ENCODE data around the gene BRSK2. TPM values are rescaled to one million over a fixed set of nuclear protein-coding genes. Genes with fewer than 3 reads are reported as not detected.

BRSK2 gene
- total and polyA plus RNA-seq, 2 experiments from 2014 or later: 0.11 TPM; not detected in 1

DNA sequence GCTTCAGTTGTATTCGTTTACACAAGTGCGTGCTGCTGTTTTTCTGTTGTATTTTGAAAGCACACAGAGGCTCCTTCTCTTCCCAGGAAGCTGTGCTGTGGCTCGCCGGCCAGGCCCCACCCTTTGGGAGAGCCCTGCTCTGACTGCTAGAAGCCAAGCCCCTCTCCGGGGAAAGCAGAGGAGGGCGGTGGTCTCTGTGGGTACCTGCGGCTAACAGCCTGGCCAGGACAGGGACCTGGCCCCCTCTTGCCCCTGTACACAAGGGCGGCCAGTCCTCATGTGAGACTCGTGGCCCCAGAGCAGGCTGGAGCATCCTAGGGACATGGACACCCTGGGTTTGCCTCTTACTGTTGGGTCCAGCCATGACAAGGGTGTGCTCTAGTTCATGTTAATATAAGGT, 82.0 kb downstream of the BRSK2 start:
- no peak overlapping the region for H3K27ac ChIP-seq
- in situ Hi-C loops (cut with MboI): no loop called here
- TF ChIP-seq EZH2 (IDR thresholded peaks at IDR 0.05; ENCODE audit: insufficient read depth, poor library complexity, severe bottlenecking) (no peak), EZH2phosphoT487 (IDR thresholded peaks at IDR 0.05; ENCODE audit: insufficient read depth, low read depth) (no peak)
- H2AFZ ChIP-seq: no peak overlapping the region
- no peak overlapping the region for H3K9ac ChIP-seq
- H3K9me3 ChIP-seq (ENCODE audit: low read depth): no peaks in the 10 kb centered on the region
- H3K27me3 ChIP-seq (replicated peaks; ENCODE audit: insufficient read depth): no peaks in the 10 kb centered on the region
- WGBS, 2 experiments (ENCODE audit: low coverage in 1 of 2, low lambda C conversion rate in 2 of 2, missing lambda C conversion rate in 2 of 2): 83 to 91% methylated on average over 9 of the region's 9 CpGs
- no peaks in the 10 kb centered on the region for H3K36me3 ChIP-seq (ENCODE audit: low read depth)
- no peak for DNase-seq
- no peaks in the 10 kb centered on the region for H3K4me1 ChIP-seq (ENCODE audit: insufficient read depth)
- H3K79me2 ChIP-seq (ENCODE audit: insufficient read depth): no peaks in the 10 kb centered on the region
- H3F3A ChIP-seq (ENCODE audit: insufficient read depth): no peaks in the 10 kb centered on the region
- no peaks in the 10 kb centered on the region for H4K20me1 ChIP-seq (ENCODE audit: insufficient read depth)
- no peaks in the 10 kb centered on the region for H3K9me2 ChIP-seq (ENCODE audit: insufficient read depth)
- H3K4me3 ChIP-seq: no peak overlapping the region
- no peak overlapping the region for H3K4me2 ChIP-seq (ENCODE audit: unreplicated experiment)

DNA sequence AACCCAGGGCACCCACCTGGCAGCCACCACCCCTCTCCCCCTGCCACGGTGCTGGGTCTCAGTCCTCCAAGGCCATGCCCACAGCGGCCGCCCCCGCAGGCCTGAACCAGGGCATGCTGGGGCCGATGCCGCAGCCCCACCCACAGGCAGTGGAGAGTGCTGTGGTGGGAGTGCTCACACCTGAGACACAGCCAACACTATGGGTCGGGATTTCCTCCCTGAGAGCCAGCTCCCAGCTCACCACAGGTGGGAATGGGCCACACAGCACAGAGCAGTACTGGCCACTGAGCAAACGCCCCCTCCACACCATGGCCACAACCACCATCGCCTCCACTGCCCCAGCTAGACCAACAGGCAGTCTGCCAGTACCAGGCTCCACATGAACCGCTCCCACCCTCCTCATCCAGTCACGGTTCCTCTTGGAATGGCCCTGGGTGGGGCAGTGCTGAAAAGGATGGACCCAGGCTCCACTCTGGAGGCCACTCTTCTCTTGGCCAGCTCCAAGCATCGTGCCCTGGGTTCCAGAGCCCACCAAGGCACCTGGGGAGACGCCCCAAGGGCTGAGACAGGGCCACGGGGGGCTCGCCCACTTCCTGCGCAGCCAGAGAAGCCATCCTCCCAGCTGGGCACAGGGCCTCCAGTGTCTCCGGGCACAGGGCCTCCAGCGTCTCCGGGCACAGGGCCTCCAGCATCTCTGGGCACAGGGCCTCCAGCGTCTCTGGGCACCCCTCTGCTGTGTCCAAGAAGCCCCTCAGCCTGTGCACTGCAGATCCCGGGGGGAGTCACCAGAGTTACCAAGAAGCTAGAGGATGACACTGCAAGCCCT, 82.7 kb downstream of the BRSK2 start:
- no peak overlapping the region for H3K27ac ChIP-seq
- no peaks in the 10 kb centered on the region for H3K27me3 ChIP-seq (replicated peaks; ENCODE audit: insufficient read depth)
- no peak for DNase-seq
- H3K9ac ChIP-seq: no peak overlapping the region
- H3K4me1 ChIP-seq (ENCODE audit: insufficient read depth): no peaks in the 10 kb centered on the region
- H3K9me3 ChIP-seq (ENCODE audit: low read depth): no peaks in the 10 kb centered on the region
- no peak overlapping the region for H2AFZ ChIP-seq
- 84 to 92% methylated on average over 16 to 19 of the region's 21 CpGs for WGBS, 2 experiments (ENCODE audit: low coverage in 1 of 2, low lambda C conversion rate in 2 of 2, missing lambda C conversion rate in 2 of 2)
- no peaks in the 10 kb centered on the region for H3K79me2 ChIP-seq (ENCODE audit: insufficient read depth)
- H3K36me3 ChIP-seq (ENCODE audit: low read depth): peaks cover 5% of the 10 kb centered on the region; the same call in 1 of the 2 replicates
- H3K4me3 ChIP-seq: no peak overlapping the region
- no peaks in the 10 kb centered on the region for H4K20me1 ChIP-seq (ENCODE audit: insufficient read depth)
- TF ChIP-seq EZH2 (IDR thresholded peaks at IDR 0.05; ENCODE audit: insufficient read depth, poor library complexity, severe bottlenecking) (no peak), EZH2phosphoT487 (IDR thresholded peaks at IDR 0.05; ENCODE audit: insufficient read depth, low read depth) (no peak)
- in situ Hi-C loops (cut with MboI): no loop called here
- H3K9me2 ChIP-seq (ENCODE audit: insufficient read depth): no peaks in the 10 kb centered on the region
- no peaks in the 10 kb centered on the region for H3F3A ChIP-seq (ENCODE audit: insufficient read depth)
- H3K4me2 ChIP-seq (ENCODE audit: unreplicated experiment): no peak overlapping the region

DNA sequence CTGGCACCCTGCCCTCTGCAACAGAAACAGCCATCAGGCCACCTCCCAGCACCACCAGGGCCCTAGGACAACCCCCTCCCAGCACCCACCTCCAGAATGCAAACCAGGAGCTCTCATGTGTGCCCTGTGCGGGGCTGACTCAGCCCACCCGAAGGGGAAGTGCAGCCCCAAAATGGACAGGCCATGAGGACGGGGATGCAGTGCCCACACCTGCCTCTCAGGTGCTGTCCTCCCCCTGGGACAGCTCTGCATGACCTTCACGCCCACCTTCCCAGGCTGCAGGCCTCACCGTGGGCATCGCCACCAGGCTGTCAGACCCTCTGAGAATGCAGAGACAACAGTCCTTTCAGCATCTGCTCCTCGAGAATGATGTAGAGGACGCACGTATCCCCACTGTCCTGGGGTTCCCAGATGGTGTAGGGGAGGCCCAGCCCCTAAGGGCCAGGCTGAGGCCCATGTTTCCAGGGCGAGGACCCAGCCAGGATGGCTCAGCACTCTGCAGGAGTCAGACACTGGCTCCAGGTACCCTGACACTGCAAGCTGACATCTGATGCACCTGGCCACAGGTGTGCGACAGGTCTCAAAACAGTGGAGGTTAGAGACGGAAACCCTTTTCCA, 83.4 kb downstream of the BRSK2 start:
- H2AFZ ChIP-seq: no peak overlapping the region
- no peak overlapping the region for H3K4me3 ChIP-seq
- no peak for TF ChIP-seq EZH2phosphoT487 (IDR thresholded peaks at IDR 0.05; ENCODE audit: insufficient read depth, low read depth)
- no peak for TF ChIP-seq EZH2 (IDR thresholded peaks at IDR 0.05; ENCODE audit: insufficient read depth, poor library complexity, severe bottlenecking)
- H4K20me1 ChIP-seq (ENCODE audit: insufficient read depth): no peaks in the 10 kb centered on the region
- H3K9me3 ChIP-seq (ENCODE audit: low read depth): no peaks in the 10 kb centered on the region
- 95% methylated on average over 12 of the region's 12 CpGs for WGBS, 2 experiments (ENCODE audit: low coverage in 1 of 2, low lambda C conversion rate in 2 of 2, missing lambda C conversion rate in 2 of 2)
- H3K9me2 ChIP-seq (ENCODE audit: insufficient read depth): no peaks in the 10 kb centered on the region
- H3K4me2 ChIP-seq (ENCODE audit: unreplicated experiment): no peak overlapping the region
- DNase-seq: no peak
- in situ Hi-C loops (cut with MboI): no loop called here
- no peaks in the 10 kb centered on the region for H3K4me1 ChIP-seq (ENCODE audit: insufficient read depth)
- no peaks in the 10 kb centered on the region for H3K27me3 ChIP-seq (replicated peaks; ENCODE audit: insufficient read depth)
- no peak overlapping the region for H3K9ac ChIP-seq
- no peak overlapping the region for H3K27ac ChIP-seq
- H3K79me2 ChIP-seq (ENCODE audit: insufficient read depth): no peaks in the 10 kb centered on the region
- peaks cover 5% of the 10 kb centered on the region; the same call in 1 of the 2 replicates for H3K36me3 ChIP-seq (ENCODE audit: low read depth)
- no peaks in the 10 kb centered on the region for H3F3A ChIP-seq (ENCODE audit: insufficient read depth)

DNA sequence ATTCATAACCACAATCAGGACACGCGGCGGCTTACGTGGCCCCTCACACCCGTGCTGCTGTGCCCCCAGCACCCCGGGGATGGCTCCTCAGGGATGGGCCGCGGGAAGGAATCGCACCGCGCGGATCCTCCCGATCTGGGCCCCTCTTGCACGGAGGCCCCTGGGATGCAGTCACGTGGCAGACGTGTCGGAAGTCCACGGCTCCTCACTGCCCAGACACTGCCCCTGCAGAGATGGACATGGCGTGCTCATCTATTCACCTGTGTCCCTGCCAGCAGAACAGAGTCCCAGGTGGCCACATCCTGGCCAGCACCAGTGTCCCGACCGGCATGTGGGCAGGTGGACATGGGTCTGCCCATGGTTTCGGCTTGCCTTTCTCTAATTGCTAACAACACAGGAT, 84.1 kb downstream of the BRSK2 start:
- Histone ChIP-seq H3F3A (ENCODE audit: insufficient read depth) (no peaks in the 10 kb centered on the region), H3K9ac (no peak overlapping the region), H3K4me1 (ENCODE audit: insufficient read depth) (no peaks in the 10 kb centered on the region), H3K27me3 (replicated peaks; ENCODE audit: insufficient read depth) (no peaks in the 10 kb centered on the region), H3K9me2 (ENCODE audit: insufficient read depth) (no peaks in the 10 kb centered on the region), H3K4me2 (ENCODE audit: unreplicated experiment) (no peak overlapping the region), H2AFZ (no peak overlapping the region), H4K20me1 (ENCODE audit: insufficient read depth) (no peaks in the 10 kb centered on the region), H3K79me2 (ENCODE audit: insufficient read depth) (no peaks in the 10 kb centered on the region), H3K9me3 (ENCODE audit: low read depth) (no peaks in the 10 kb centered on the region), H3K36me3 (ENCODE audit: low read depth) (peaks cover 5% of the 10 kb centered on the region; the same call in 1 of the 2 replicates), H3K27ac (no peak overlapping the region), H3K4me3 (no peak overlapping the region)
- in situ Hi-C loops (cut with MboI): no loop called here
- TF ChIP-seq EZH2phosphoT487 (IDR thresholded peaks at IDR 0.05; ENCODE audit: insufficient read depth, low read depth) (no peak), EZH2 (IDR thresholded peaks at IDR 0.05; ENCODE audit: insufficient read depth, poor library complexity, severe bottlenecking) (no peak)
- 94 to 95% methylated on average over 21 to 22 of the region's 22 CpGs for WGBS, 2 experiments (ENCODE audit: low coverage in 1 of 2, low lambda C conversion rate in 2 of 2, missing lambda C conversion rate in 2 of 2)
- no peak for DNase-seq

Measured in GM23248 (cell line).